ENCODE data around the gene GRIN2A. TPM values are rescaled to one million over a fixed set of nuclear protein-coding genes. Genes with fewer than 3 reads are reported as not detected.

GRIN2A gene
- total and polyA plus RNA-seq, 2 of the 8 experiments (the other 6 are each of a cell fraction or from before 2014, with no cell fraction given), result 0.18 to 1.8 TPM

GRCh38 chr16:10205688-10206087, 23.5 kb upstream of the GRIN2A start (continued):
- no peak for TF ChIP-seq KDM5A (IDR thresholded peaks at IDR 0.05; ENCODE audit: low read length)
